Keratinocyte (primary cell): Measurements from ENCODE around the gene HOXC11. TPM values are rescaled to one million over a fixed set of nuclear protein-coding genes. Genes with fewer than 3 reads are reported as not detected.

Experiments
- DNase-seq: peaks from one replicate; pipeline ENCODE4 v3.0.0-alpha.2; 2011; ENCODE audit warnings: low read depth, missing footprints, low spot score
- FAIRE-seq: peaks from 2 replicates; lab custom pipeline; 2011; peaks lifted over from hg19 to GRCh38; lab: Jason Lieb, UNC
- H2AFZ ChIP-seq: 2 replicates; pipeline ENCODE4 v1.6.0; 2012; ENCODE audit warnings: low read length, control low read depth, inconsistent platforms; ENCODE audit not compliant: control insufficient read depth
- H3K27ac ChIP-seq: 2 replicates; pipeline ENCODE4 v1.5.1; 2011; ENCODE audit warnings: low read length; ENCODE audit not compliant: control insufficient read depth, insufficient read depth
- H3K27me3 ChIP-seq: 3 replicates; pipeline ENCODE4 v1.6.0; 2011; ENCODE audit warnings: low read length; ENCODE audit not compliant: control insufficient read depth, insufficient read depth; ENCODE audit errors: extremely low read depth
- H3K36me3 ChIP-seq, 2 experiments: 2 replicates in 1 of 2; 3 replicates in 1 of 2; pipeline ENCODE4 v1.5.1; 2011; ENCODE audit warnings: low read length in 2 of 2, mild to moderate bottlenecking in 1 of 2; ENCODE audit not compliant: control insufficient read depth in 2 of 2, insufficient read depth in 2 of 2; ENCODE audit errors: extremely low read depth in 1 of 2
- H3K4me1 ChIP-seq: 3 replicates; pipeline ENCODE4 v1.5.1; 2011; ENCODE audit warnings: low read length; ENCODE audit not compliant: control insufficient read depth, insufficient read depth; ENCODE audit errors: extremely low read depth
- H3K4me2 ChIP-seq: 3 replicates; pipeline ENCODE4 v1.6.0; 2011; ENCODE audit warnings: low read depth, low read length; ENCODE audit not compliant: control insufficient read depth, insufficient read depth; ENCODE audit errors: extremely low read depth
- H3K4me3 ChIP-seq, 3 experiments: fragments of 200-600 bp in 1 of 3; sonication (generic) in 1 of 3; 2 replicates in 2 of 3; 3 replicates in 1 of 3; pipeline ENCODE4 v1.5.1; 2011 to 2016; ENCODE audit warnings: low read length in 3 of 3, mild to moderate bottlenecking in 3 of 3, control low read depth in 2 of 3, inconsistent platforms in 1 of 3, low read depth in 1 of 3, mixed read lengths in 1 of 3, mixed run types in 1 of 3, moderate library complexity in 1 of 3; ENCODE audit not compliant: control insufficient read depth in 2 of 3, insufficient read depth in 2 of 3; ENCODE audit errors: extremely low read depth in 1 of 3
- H3K79me2 ChIP-seq: 2 replicates; pipeline ENCODE4 v1.6.0; 2012; ENCODE audit warnings: low read length; ENCODE audit not compliant: control insufficient read depth, insufficient read depth
- H3K9ac ChIP-seq: 3 replicates; pipeline ENCODE4 v1.6.0; 2011; ENCODE audit warnings: low read length; ENCODE audit not compliant: control insufficient read depth, insufficient read depth; ENCODE audit errors: extremely low read depth
- H3K9me1 ChIP-seq: 3 replicates; pipeline ENCODE4 v1.6.0; 2011; ENCODE audit warnings: low read length; ENCODE audit not compliant: control insufficient read depth, insufficient read depth; ENCODE audit errors: extremely low read depth
- H3K9me3 ChIP-seq: 2 replicates; pipeline ENCODE4 v1.5.1; 2012; ENCODE audit warnings: low read depth, low read length; ENCODE audit not compliant: control insufficient read depth
- H4K20me1 ChIP-seq: 3 replicates; pipeline ENCODE4 v1.6.0; 2011; ENCODE audit warnings: low read length; ENCODE audit not compliant: control insufficient read depth, insufficient read depth; ENCODE audit errors: extremely low read depth
- CTCF ChIP-seq, 3 experiments: IDR thresholded peaks in 1 of 3; conservative IDR thresholded peaks in 1 of 3; optimal IDR thresholded peaks in 1 of 3; 2 replicates in 2 of 3; 3 replicates in 1 of 3; pipeline versions ENCODE3 to v1.5.1; 2011; ENCODE audit warnings: low read length in 3 of 3, mild to moderate bottlenecking in 3 of 3, moderate library complexity in 2 of 3, control low read depth in 1 of 3, inconsistent platforms in 1 of 3; ENCODE audit not compliant: insufficient read depth in 2 of 3; ENCODE audit errors: extremely low read depth in 1 of 3
- EZH2 ChIP-seq: IDR thresholded peaks from one replicate; pipeline ENCODE4 v1.6.1; 2012; ENCODE audit warnings: inconsistent platforms, mild to moderate bottlenecking, low read length, moderate library complexity
- dilution Hi-C: fragments of 300-500 bp; cut with MboI; formaldehyde crosslinking; loops from one replicate; pipeline ENCODE4 v1.7.0; 2020; ENCODE audit warnings: low sequenced_read_pairs; ENCODE audit not compliant: extremely low pct_ligation_motif_present
- polyA plus RNA-seq, 5 experiments: library from polyadenylated mRNA; depleted of rRNA in 3 of 5; stranded (reverse) in 3 of 5; stranded (forward) in 1 of 5; unstranded in 1 of 5; fragments of >200 nt; gene quantifications; 1 replicate in 1 of 5; 2 replicates in 3 of 5; 3 replicates in 1 of 5; pipeline versions ENCODE4 v1.2.1 to v1.2.3, GENCODE V29; 2011 to 2012; ENCODE audit warnings: missing spikeins in 2 of 5, low read depth in 1 of 5, low replicate concordance in 1 of 5

The HOXC11 gene
- polyA plus RNA-seq, 1 donor (not counting 4 experiments of a cell fraction or from before 2014, with no cell fraction given), result 1.6 TPM

- no peak overlapping the region for H3K9ac ChIP-seq
- H3K4me3 ChIP-seq, result peak overlapping the region in 2 of 3 experiments; percentile 29 to 42
- FAIRE-seq (no peak), DNase-seq (no peak)
- H3K9me3 ChIP-seq, result no peaks in the 10 kb centered on the region
- peaks cover 2% of the 10 kb centered on the region for H3K27me3 ChIP-seq
- peaks cover 3% of the 10 kb centered on the region for H3K9me1 ChIP-seq
- H2AFZ ChIP-seq, result no peak overlapping the region
- peaks cover 6 to 9% of the 10 kb centered on the region in 2 experiments for H3K36me3 ChIP-seq
- no peak for TF ChIP-seq CTCF (optimal IDR thresholded peaks at IDR 0.05 in 1 of 3, IDR thresholded peaks at IDR 0.05 in 1 of 3, conservative IDR thresholded peaks at IDR 0.05 in 1 of 3; ENCODE audit: extremely low read depth in 1 of 3, insufficient read depth in 2 of 3, low read length in 3 of 3)
- no peak for TF ChIP-seq EZH2
- H4K20me1 ChIP-seq, result no peaks in the 10 kb centered on the region
- dilution Hi-C loops, result loop anchor here (25.0 kb wide), 1 partner anchor 179 kb away; the partner anchor contains the start of gene CISTR
- peaks cover 18% of the 10 kb centered on the region for H3K4me1 ChIP-seq
- H3K4me2 ChIP-seq, result peak overlapping the region; percentile 67
- H3K79me2 ChIP-seq, result peaks cover 20% of the 10 kb centered on the region
- no peak overlapping the region for H3K27ac ChIP-seq
Observed at GRCh38 chr12:53941187-53941586, 31.7 kb upstream of the HOXC11 start.

GRCh38 chr12:53941750-53942149 lies 31.2 kb upstream of the HOXC11 start:
- Histone ChIP-seq H4K20me1 (no peaks in the 10 kb centered on the region), H3K9ac (no peak overlapping the region), H3K4me1 (peaks cover 18% of the 10 kb centered on the region), H3K27me3 (peaks cover 2% of the 10 kb centered on the region), H3K4me3 (peak overlapping the region in 2 of 3 experiments; percentile 11 to 42), H3K36me3 (peaks cover 6 to 9% of the 10 kb centered on the region in 2 experiments), H3K79me2 (peaks cover 20% of the 10 kb centered on the region), H3K9me1 (peaks cover 3% of the 10 kb centered on the region), H3K27ac (no peak overlapping the region), H2AFZ (no peak overlapping the region), H3K4me2 (peak overlapping the region; percentile 67), H3K9me3 (no peaks in the 10 kb centered on the region)
- DNase-seq (no peak), FAIRE-seq (peak; percentile 17)
- dilution Hi-C loops, result loop anchor here (25.0 kb wide), 1 partner anchor 179 kb away; the partner anchor contains the start of gene CISTR
- no peak for TF ChIP-seq EZH2
